Stimulated activated CD4-positive, alpha-beta T cell treated with anti-CD3 and anti-CD28 coated beads, Interleukin-2, amount 100 ng/mL, for 48 hours (primary cell): ENCODE data around the gene C2orf72.
"Not testable (repeated sequence)": the region's sequence is repeated elsewhere in the genome, so short reads cannot be mapped to it uniquely, and the experiment has no call there.

ENCODE experiments used
- DNase-seq, 2 donors: peaks; one replicate each; pipeline ENCODE4 v3.0.0-alpha.2; 2020

C2orf72 gene

GRCh38 chr2:231015926-231016325 lies 21.4 kb upstream of the C2orf72 start:
- DNase-seq: no peak

- DNase-seq: no peak
These were observed 20.6 kb upstream of the C2orf72 start for GRCh38 chr2:231016566-231017230.

- DNase-seq: no peak
These were observed 20.1 kb upstream of the C2orf72 start for GRCh38 chr2:231017231-231017598.

- DNase-seq: no peak
These were observed 19.1 kb upstream of the C2orf72 start for GRCh38 chr2:231018184-231018583.

GRCh38 chr2:231025059-231025458 lies 12.3 kb upstream of the C2orf72 start:
- DNase-seq: not testable (repeated sequence)

- no peak for DNase-seq
These were observed 8.4 kb upstream of the C2orf72 start for GRCh38 chr2:231028889-231029288.

- no peak for DNase-seq
These were observed 7.8 kb upstream of the C2orf72 start for GRCh38 chr2:231029563-231029962.

- DNase-seq: no peak
These were observed 6.6 kb upstream of the C2orf72 start for GRCh38 chr2:231030725-231031124.

GRCh38 chr2:231032575-231033140 lies 4.7 kb upstream of the C2orf72 start:
- no peak for DNase-seq

- no peak for DNase-seq
These were observed 3.9 kb upstream of the C2orf72 start for GRCh38 chr2:231033147-231034132.

- no peak for DNase-seq
These were observed 2.9 kb upstream of the C2orf72 start for GRCh38 chr2:231034291-231034882.

- no peak for DNase-seq
These were observed 1.2 kb upstream of the C2orf72 start for GRCh38 chr2:231036131-231036530.

GRCh38 chr2:231036578-231037106 lies 681 bp upstream of the C2orf72 start:
- DNase-seq: no peak

GRCh38 chr2:231037731-231038482 lies 584 bp downstream of the C2orf72 start:
- no peak for DNase-seq

GRCh38 chr2:231038483-231039293 lies 1.4 kb downstream of the C2orf72 start:
- DNase-seq: no peak

GRCh38 chr2:231039294-231039664 lies 2.0 kb downstream of the C2orf72 start:
- DNase-seq: no peak

GRCh38 chr2:231039821-231040364 lies 2.6 kb downstream of the C2orf72 start:
- no peak for DNase-seq

GRCh38 chr2:231041061-231041689 lies 3.9 kb downstream of the C2orf72 start:
- DNase-seq: no peak

- DNase-seq: no peak
These were observed 6.5 kb downstream of the C2orf72 start for GRCh38 chr2:231043796-231044195.

- no peak for DNase-seq
These were observed 9.6 kb downstream of the C2orf72 start for GRCh38 chr2:231046916-231047273.
